Peyer's patch (tissue), 4 donors: Measurements from ENCODE around the gene INF2. TPM values are rescaled to one million over a fixed set of nuclear protein-coding genes. Genes with fewer than 3 reads are reported as not detected.

Experiments
- DNase-seq, 3 donors: peaks; one replicate each; pipeline ENCODE4 v3.0.0-alpha.2; 2017 to 2019
- H3K27ac ChIP-seq, 4 donors: fragments of 200-600 bp; sonication (generic); one replicate each; pipeline ENCODE4 v1.5.1; 2016 to 2019
- H3K27me3 ChIP-seq, 2 donors: fragments of 200-600 bp; sonication (generic); one replicate each; pipeline ENCODE4 v1.5.1; 2019
- H3K36me3 ChIP-seq, 3 donors: fragments of 200-600 bp; sonication (generic); one replicate each; pipeline ENCODE4 v1.5.1; 2016 to 2019
- H3K4me1 ChIP-seq, 4 donors: fragments of 200-600 bp; sonication (generic); one replicate each; pipeline ENCODE4 v1.5.1; 2016 to 2019
- H3K4me3 ChIP-seq, 4 donors: fragments of 200-600 bp; sonication (generic); 1 replicate in 3 of 4; 2 replicates in 1 of 4; pipeline ENCODE4 v1.5.1; 2016 to 2019; ENCODE audit warnings: mild to moderate bottlenecking in 1 of 4
- H3K9me3 ChIP-seq, 4 donors: fragments of 200-600 bp; sonication (generic); one replicate each; pipeline ENCODE4 v1.5.1; 2016 to 2019; ENCODE audit warnings: mild to moderate bottlenecking in 1 of 4
- POLR2A ChIP-seq, 2 donors: fragments of 450-650 bp; IDR thresholded peaks; one replicate each; pipeline ENCODE4 v1.5.1; 2017; ENCODE audit warnings: antibody characterized with exemption in 2 of 2, mild to moderate bottlenecking in 2 of 2, moderate library complexity in 2 of 2
- total RNA-seq, 4 donors: library from RNA; depleted of rRNA; stranded (reverse); fragments of >200 nt; gene quantifications; one replicate each; pipeline ENCODE4 v1.1.0, GENCODE V29; 2016
- TF ChIP-seq, protein P1 (sequence below), 6 experiments: fragments of 450-650 bp in 4 of 6; fragments of 200-600 bp in 2 of 6; sonication (generic) in 1 of 6; IDR thresholded peaks; one replicate each; pipeline ENCODE4 v1.5.1; 2017 to 2019; ENCODE audit warnings: antibody characterized with exemption in 6 of 6, mild to moderate bottlenecking in 3 of 6, moderate library complexity in 1 of 6

INF2 gene
- total RNA-seq, 4 donors from 2014 or later = 137 to 287 (median 203) TPM

DNA sequence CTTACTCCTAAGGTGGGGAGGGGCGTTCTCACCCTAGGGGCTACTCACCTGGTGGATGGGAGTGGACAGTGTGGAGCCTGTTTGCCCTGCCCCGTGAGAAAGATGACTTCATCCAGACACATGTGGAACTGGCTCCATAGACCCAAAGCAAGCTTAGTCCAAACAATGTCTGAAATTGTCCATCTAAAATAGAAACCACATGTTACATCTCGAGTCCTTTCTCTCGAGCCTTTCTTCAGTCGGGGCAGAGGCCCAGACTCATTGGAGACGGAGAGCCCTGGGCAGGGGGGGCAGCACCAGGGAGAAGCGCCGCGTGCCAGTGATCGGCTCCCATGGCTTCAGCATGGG is 67.8 kb downstream of the INF2 start:
- peaks cover 0 to 67% (median 0%) of the 10 kb centered on the region in 3 donors for H3K36me3 ChIP-seq
- no peak for DNase-seq
- no peak overlapping the region for H3K4me3 ChIP-seq
- no peak for TF ChIP-seq POLR2A (IDR thresholded peaks at IDR 0.05)
- TF ChIP-seq, protein P1, sequence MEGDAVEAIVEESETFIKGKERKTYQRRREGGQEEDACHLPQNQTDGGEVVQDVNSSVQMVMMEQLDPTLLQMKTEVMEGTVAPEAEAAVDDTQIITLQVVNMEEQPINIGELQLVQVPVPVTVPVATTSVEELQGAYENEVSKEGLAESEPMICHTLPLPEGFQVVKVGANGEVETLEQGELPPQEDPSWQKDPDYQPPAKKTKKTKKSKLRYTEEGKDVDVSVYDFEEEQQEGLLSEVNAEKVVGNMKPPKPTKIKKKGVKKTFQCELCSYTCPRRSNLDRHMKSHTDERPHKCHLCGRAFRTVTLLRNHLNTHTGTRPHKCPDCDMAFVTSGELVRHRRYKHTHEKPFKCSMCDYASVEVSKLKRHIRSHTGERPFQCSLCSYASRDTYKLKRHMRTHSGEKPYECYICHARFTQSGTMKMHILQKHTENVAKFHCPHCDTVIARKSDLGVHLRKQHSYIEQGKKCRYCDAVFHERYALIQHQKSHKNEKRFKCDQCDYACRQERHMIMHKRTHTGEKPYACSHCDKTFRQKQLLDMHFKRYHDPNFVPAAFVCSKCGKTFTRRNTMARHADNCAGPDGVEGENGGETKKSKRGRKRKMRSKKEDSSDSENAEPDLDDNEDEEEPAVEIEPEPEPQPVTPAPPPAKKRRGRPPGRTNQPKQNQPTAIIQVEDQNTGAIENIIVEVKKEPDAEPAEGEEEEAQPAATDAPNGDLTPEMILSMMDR (IDR thresholded peaks at IDR 0.05) = no peak
- H3K27ac ChIP-seq = no peak overlapping the region
- peaks cover 0 to 26% (median 11%) of the 10 kb centered on the region in 4 donors for H3K4me1 ChIP-seq
- H3K9me3 ChIP-seq = no peaks in the 10 kb centered on the region
- H3K27me3 ChIP-seq = no peaks in the 10 kb centered on the region

DNA sequence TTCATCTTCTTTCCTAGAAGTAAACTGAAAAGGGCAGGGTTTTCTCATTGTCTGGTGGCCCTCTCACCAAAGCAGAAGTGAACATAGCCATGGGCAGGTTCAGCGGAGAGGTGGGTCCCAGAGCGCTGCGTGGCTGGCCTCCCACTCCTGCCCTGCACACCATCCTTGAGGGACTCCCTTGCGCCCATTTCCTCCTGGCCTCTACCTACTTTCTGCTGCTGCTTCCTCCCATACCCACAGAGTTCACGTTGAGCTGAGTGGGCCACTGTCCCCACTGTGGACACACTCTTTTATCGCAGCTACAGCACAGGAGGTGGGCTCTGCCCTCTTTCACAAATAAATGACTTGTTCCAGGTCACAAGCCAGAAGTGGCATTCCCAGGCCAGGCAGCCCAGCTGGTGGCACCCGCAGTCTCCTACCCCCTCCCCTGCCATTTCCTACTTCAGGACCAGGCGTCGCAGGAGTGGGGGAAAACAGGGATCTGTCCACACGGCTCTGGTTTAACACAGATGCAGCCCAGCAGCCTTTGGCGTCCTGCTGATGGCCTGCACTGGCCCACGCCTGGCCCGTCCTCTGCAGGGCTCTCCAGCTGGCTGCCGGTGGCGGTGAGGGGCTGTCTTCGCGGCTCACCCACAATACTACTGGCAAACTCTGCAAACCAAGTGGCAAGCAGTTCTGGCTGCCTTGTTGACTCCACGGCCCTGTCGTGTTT is 68.4 kb downstream of the INF2 start:
- Histone ChIP-seq H3K4me3 (no peak overlapping the region), H3K36me3 (peaks cover 0 to 67% (median 0%) of the 10 kb centered on the region in 3 donors), H3K4me1 (peaks cover 0 to 25% (median 10%) of the 10 kb centered on the region in 4 donors), H3K9me3 (no peaks in the 10 kb centered on the region), H3K27me3 (no peaks in the 10 kb centered on the region), H3K27ac (no peak overlapping the region)
- DNase-seq = no peak
- TF ChIP-seq, protein P1 (IDR thresholded peaks at IDR 0.05) = no peak
- no peak for TF ChIP-seq POLR2A (IDR thresholded peaks at IDR 0.05)

DNA sequence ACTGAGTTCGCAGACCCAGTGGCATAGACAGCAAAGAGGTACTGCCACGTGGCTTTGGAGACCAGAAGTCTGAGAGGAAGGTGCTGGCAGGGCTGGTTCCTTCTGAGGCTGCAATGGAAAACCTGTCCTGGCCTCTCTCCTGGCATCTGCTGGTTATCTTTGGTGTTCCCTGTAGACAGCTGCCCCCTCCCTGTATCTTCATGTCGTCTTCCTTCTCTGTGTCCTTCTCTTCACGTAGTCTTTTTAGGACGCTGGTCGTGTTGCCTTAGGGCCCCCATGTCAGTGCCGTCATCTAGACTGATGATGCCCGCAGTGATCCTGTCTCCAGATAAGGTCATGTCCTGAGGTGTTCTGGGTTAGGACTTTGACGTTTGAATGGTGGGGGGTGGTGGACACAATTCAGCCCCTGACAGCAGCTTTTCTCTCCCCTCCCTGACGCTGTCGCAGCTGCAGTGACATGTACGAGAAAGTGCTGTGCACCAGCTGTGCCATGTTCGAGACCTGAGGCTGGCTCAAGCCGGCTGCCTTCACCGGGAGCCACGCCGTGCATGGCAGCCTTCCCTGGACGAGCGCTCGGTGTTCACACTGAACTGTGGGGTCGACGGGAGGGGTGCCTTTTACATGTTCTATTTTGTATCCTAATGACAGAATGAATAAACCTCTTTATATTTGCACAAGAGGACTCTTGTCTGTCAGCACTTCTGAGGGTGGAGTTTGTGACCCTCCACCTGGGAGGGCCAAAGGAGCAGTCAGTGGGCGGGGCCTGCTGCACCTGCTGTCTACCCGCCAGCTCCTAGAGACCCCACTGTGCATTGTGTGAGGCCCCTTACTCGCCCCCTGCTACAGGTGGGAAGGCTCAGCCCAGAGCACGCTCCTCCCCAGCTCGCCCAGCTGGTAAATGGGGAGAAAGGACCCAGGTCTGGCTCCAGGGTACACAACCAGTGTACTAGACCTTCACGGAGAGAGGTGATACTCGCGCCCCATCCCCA is 69.9 kb downstream of the INF2 start:
- no peaks in the 10 kb centered on the region for H3K27me3 ChIP-seq
- H3K4me3 ChIP-seq = no peak overlapping the region
- no peaks in the 10 kb centered on the region for H3K9me3 ChIP-seq
- peaks cover 0 to 18% (median 4%) of the 10 kb centered on the region in 4 donors for H3K4me1 ChIP-seq
- TF ChIP-seq POLR2A (IDR thresholded peaks at IDR 0.05) = no peak
- TF ChIP-seq, protein P1 (IDR thresholded peaks at IDR 0.05) = no peak
- H3K27ac ChIP-seq = no peak overlapping the region
- H3K36me3 ChIP-seq = peaks cover 0 to 67% (median 0%) of the 10 kb centered on the region in 3 donors
- DNase-seq = no peak

DNA sequence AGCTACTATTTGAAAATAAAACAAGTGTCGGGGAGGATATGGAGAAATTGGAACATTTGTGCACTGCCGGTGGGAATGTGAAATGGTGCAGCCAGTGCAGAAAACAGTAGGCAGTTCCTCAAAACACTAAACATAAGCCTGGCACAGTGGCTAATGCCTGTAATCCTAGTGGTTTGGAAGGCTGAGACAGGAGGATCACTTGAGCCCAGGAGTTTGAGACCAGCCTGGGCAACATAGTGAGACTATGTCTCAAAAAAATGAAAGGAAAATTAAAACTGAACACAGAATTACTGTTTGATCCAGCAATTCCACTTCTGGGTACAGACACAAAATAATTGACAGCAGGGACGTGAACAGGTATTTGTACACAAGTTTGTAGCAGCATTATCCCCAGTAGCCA is 76.1 kb downstream of the INF2 start:
- H3K27me3 ChIP-seq = no peaks in the 10 kb centered on the region
- no peak for DNase-seq
- no peak for TF ChIP-seq POLR2A (IDR thresholded peaks at IDR 0.05)
- TF ChIP-seq, protein P1 (IDR thresholded peaks at IDR 0.05) = no peak
- peaks cover 0 to 10% (median 2%) of the 10 kb centered on the region in 4 donors for H3K4me1 ChIP-seq
- peak overlapping the region in 1 of 4 donors; percentile 11 for H3K4me3 ChIP-seq
- no peak overlapping the region for H3K27ac ChIP-seq
- H3K9me3 ChIP-seq = no peaks in the 10 kb centered on the region
- peaks cover 0 to 19% (median 0%) of the 10 kb centered on the region in 3 donors for H3K36me3 ChIP-seq

DNA sequence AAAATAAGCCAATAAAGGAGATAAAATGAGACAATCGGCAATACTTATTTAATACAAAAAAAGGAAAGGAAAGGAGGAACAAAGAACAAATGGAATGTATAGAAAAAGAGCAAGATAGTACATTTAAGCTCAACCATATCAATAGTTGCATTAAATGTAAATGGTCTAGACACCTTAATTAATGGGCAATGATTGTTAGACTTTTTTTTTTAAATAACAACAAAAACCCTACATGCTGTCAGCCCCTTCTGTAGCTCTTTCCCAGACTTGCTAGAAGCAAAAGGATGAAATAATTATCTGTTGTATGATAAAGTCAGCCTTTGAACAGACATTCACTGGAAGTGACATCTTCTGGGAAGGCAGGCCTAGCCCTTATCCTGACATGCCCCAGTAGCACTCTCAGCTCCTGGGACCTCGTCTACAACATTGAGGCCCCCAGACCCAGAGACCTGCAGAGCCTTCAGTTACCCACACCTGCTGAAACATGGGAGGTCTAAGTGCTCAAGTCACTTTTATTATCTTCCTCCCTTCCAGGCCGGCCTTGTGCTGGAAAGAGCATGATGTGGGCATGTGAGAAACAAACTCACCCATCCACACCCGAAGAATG is 76.9 kb downstream of the INF2 start:
- Histone ChIP-seq H3K36me3 (peaks cover 0 to 22% (median 0%) of the 10 kb centered on the region in 3 donors), H3K4me3 (no peak overlapping the region), H3K9me3 (no peaks in the 10 kb centered on the region), H3K27me3 (no peaks in the 10 kb centered on the region), H3K27ac (no peak overlapping the region), H3K4me1 (peaks cover 0 to 10% (median 2%) of the 10 kb centered on the region in 4 donors)
- no peak for TF ChIP-seq POLR2A (IDR thresholded peaks at IDR 0.05)
- TF ChIP-seq, protein P1 (IDR thresholded peaks at IDR 0.05) = no peak
- DNase-seq = no peak
